Head of caudate nucleus (tissue), 42 donors: Measurements from ENCODE around the gene PLEKHG3.
"Not testable (repeated sequence)": the region's sequence is repeated elsewhere in the genome, so short reads cannot be mapped to it uniquely, and the experiment has no call there.

ENCODE experiments used
- DNase-seq, 42 donors: peaks; one replicate each; pipeline versions ENCODE4 v3.0.0 to v3.0.0-alpha.2; 2020 to 2021; ENCODE audit warnings: mixed read lengths in 7 of 42
- intact Hi-C: fragments of 100-400 bp; cut with DNase I; formaldehyde crosslinking; loops from one replicate; pipeline ENCODE4 v1.15.0; 2022

Gene PLEKHG3

DNA sequence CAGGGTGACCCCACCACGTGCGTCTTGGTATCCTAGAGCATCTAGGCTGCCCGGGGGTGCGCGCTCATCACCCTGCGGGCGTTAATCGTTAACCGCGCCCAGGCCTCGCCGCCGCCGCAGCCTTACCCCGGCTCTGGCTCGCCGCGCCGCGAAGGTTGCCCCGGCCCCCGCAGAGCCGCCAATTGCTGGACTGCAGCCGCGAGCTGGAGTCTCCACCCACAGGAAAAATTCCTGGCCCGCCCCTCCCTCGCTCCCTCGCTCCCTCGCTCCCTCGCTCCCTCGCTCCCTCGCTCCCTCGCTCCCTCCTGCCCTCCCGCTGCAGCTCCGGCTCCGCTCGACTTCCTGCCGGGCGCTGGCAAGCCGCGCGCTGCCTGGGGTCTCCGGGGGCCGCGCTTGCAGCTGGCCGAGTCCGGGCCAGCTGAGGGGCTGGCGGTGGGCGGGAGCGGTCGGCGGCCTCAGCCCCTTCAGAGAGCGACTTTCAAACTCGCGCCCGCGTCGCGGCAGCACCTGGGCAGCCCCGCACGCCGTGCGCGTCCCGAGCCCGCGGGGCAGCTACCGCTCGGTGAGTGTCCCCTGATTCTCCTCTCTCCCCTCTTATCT, at the start of gene PLEKHG3:
Gene PLEKHG3, plus strand, starts transcription at position 282 of the 600 bp plus-strand sequence. CDS start 23,208 bp downstream, outside the sequence.
- DNase-seq = peak; percentile 57 to 96 (median 89)
- intact Hi-C loops = no loop called here

DNA sequence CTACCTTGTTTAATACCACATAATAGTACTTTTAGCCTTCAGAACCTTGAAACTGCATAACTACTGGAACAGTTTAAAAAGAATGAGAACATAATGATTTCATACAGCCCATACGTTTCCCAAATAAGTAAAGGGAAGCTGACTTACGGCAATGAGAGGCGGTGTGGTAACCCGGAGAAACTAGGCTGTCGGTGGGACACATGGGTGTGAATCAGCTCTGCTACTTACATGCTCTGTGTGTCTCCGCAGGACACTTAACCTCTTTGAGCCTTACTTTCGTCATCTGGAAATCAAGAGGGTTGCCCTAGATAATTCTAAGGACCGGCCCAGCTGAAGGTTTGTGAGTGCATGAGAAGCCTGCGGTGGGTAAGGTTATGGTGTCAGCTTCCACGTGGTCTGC, 49.3 kb upstream of the PLEKHG3 start:
- DNase-seq = no peak
- intact Hi-C loops = no loop called here

DNA sequence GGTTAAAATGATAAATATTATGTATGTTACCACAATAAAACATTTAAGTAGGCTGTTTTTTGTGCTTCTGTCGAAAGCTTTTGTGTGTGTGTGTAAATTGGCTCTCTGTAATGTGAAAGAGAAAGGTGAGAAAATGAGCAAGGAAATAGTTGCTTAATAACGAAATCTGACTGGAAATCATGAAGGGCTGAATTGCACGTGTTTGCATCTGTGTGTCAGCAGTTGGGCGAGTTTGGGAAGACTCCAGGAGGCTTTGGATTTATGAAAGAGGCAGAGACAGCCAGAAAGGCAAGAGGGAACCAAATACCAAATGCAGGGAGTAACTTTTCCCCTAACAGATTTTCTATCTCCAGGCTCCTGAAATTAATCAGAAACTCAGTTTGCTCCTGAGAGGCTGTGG, 47.2 kb upstream of the PLEKHG3 start:
- intact Hi-C loops = no loop called here
- DNase-seq = no peak

DNA sequence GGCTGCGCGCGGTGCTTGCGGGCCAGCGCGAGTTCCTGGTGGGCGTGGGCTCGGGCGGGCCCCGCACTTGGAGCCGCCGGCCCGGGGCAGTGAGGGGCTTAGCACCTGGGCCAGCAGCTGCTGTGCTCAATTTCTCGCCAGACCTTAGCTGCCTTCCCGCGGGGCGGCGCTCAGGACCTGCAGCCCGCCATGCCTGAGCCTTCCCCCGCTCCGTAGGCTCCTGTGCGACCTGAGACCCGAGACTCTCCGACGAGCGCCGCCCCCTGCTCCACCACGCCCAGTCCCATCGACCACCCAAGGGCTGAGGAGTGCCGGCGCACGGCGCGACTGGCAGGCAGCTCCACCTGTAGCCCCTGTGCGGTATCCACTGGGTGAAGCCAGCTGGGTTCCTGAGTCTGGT, 46.0 kb upstream of the PLEKHG3 start:
- DNase-seq = no peak
- intact Hi-C loops = no loop called here

DNA sequence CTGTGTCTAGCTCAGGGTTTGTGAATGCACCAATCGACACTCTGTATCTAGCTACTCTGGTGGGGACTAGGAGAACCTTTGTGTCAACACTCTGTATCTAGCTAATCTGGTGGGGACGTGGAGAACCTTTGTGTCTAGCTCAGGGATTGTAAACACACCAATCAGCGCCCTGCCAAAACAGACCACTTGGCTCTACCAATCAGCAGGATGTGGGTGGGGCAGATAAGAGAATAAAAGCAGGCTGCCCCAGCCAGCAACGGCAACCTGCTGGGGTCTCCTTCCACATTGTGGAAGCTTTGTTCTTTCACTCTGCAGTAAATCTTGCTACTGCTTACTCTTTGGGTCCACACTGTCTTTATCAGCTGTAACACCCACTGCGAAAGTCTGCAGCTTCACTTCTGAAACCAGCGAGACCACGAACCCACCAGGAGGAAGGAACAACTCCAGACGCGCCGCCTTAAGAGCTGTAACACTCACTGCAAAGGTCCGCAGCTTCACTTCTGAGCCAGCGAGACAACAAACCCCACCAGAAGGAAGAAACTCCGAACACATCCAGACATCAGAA, 45.4 kb upstream of the PLEKHG3 start:
- DNase-seq, intact Hi-C loops: not testable (repeated sequence)

DNA sequence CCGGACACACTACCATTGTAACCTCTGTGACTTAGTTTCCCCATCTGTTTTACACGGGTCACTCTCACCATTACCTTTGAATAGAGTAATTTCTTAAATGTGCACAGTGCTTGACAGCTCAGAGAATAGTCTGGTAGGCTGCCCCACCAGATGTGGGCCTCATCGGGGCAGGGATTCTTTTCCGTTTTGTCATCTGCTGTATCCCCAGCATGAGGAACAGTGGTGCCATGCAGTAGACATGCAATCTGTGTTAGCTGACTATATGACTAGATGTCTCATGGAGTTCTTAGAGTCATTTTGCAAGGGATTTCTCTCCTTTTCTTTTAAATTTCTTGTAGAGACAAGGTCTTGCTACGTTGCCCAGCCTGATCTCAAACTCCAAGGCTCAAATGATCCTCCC, 44.9 kb upstream of the PLEKHG3 start:
- DNase-seq = no peak
- intact Hi-C loops = no loop called here

DNA sequence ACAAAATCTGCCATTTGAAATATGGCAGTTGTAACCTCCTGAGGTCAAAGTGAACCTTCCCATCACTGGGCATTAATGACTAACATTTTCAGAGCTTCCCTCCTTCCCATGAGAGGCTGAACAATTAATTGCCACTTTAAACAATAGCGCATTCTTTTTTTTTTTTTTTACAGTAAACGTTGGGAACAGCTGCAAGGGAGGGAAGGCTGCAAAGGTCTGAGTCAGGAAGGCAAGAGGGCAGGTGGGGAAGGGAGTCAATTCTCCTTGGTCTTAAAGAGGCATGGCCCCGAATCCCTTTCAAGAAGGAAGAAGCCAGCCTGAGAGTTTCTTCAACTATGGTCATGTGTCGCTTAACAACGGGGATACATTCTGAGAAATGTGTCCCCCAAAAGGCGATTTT, 41.0 kb upstream of the PLEKHG3 start:
- intact Hi-C loops = no loop called here
- DNase-seq = no peak

DNA sequence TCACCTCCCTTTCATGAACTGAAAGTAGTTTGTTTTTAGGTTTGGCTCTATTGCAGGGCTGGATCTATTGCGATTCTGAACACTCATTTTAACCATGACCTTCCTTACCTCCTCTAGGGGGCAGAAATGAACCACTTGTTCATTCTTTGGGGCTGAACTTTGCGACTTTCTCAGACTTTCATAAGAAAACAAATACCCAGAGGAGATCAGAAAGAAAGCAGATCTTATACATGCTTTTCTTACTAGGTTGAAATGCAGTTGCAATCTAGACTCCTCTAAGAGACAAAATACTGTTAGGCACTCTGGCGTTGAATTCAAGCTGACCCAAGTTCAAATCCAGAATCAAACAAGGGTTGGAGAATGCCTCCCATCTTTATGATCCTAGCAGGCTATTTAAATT, 32.6 kb upstream of the PLEKHG3 start:
- DNase-seq = peak in 10 of 42 donors; percentile 37 to 79 (median 50)
- intact Hi-C loops = loop anchor here (2.0 kb wide), 1 partner anchor 93 kb away; no protein-coding TSS in a partner anchor

DNA sequence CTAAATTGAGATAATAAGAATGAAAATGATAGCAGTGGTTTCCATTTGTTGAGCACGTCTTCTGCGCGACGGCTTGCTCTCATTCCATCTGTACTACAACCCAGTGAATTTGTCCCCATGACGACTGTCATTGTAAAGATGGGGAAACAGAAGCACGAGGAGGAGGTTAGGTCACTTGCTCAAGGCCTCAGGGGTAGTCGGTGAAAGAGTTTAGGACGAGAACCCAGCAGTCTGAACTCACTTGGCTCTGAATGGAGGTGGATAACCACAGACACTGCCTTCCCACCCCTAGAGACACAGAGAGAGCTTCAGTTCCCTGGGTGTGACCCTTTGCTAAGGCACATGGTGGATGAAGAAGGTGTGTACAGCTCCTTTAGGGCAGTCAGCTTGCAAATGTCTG, 30.9 kb upstream of the PLEKHG3 start:
- no peak for DNase-seq
- intact Hi-C loops = no loop called here

DNA sequence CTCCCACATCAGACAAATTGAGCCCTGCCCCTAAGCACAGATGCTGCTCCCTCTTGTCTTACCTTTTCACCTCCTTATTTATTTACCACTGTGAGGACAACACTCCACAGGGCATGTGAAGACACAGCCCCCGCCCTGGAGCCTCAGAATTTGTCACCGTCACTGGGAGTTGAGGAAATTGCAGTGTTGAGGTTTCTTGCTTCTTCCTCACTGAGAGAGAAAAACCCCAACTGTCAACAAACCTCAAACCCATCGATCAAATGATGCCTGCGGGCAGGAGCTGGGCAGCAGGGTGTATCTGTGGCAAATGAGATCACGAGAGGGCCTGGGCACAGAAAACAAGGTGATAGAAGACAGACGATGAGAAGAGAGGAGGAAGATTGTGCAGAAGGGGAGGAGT, 30.5 kb upstream of the PLEKHG3 start:
- intact Hi-C loops = no loop called here
- DNase-seq = no peak

DNA sequence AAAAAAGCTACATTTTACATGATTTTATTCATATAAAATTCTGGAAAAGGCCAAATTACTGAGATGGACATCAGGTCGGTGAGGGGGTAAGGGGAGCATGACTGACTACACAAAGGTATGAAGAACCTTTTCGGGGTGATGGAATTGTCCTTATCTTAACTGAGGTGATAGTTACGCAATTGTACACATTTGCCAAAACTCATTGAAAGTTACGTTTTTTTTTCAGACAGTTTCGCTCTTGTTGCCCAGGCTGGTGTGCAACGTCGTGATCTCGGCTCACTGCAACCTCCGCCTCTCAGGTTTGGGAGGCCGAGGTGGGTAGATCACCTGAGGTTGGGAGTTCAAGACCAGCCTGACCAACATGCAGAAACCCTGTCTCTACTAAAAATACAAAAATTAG, 29.4 kb upstream of the PLEKHG3 start:
- DNase-seq = no peak
- intact Hi-C loops = no loop called here

DNA sequence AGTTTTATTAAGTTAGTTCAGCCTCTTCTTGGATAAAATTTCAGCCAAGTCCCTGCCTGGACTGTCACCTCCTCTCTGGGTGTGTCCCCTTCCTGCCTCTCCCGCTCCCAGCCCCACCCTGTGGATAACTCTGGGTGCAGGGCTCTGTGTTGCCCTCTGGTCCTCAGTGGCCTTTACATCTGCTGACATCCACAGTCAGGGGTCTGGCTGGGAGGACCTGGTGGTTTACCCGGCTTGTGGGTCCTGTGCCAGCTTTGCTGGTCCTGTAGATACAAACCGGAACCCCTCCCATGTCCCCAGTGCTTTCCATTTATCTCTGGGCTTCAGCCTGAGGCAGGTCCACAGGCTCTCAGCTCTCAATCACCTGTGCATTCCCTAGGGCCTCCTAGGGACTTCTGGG, 28.9 kb upstream of the PLEKHG3 start:
- intact Hi-C loops = no loop called here
- no peak for DNase-seq

DNA sequence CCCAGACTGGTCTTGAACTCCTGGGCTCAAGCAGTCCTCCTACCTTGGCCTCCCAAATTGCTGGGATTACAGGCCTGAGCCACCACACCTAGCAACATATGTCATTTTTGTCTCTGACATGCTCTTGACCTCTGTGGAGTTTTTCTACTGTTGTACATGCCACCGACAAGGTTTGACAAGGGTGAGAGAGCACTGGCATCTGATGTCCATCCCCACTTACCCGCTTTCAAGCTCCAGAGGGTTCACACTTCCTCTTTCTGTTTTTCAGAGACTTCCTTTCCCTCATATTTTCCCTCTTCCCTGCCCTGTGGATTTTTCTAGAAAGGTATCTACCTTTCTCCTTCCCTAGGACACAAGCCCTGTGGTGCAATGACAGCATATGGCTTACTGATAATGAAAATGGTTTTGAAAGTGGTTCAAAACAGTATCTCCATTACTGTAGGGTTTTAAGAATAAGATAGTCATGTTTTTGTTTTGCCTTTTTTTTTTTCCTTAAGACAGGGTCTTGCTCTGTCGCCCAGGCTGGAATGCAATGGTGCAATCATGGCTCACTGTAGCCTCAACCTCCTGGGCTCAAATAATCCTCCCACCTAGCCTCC, 27.7 kb upstream of the PLEKHG3 start:
- intact Hi-C loops = no loop called here
- no peak for DNase-seq

DNA sequence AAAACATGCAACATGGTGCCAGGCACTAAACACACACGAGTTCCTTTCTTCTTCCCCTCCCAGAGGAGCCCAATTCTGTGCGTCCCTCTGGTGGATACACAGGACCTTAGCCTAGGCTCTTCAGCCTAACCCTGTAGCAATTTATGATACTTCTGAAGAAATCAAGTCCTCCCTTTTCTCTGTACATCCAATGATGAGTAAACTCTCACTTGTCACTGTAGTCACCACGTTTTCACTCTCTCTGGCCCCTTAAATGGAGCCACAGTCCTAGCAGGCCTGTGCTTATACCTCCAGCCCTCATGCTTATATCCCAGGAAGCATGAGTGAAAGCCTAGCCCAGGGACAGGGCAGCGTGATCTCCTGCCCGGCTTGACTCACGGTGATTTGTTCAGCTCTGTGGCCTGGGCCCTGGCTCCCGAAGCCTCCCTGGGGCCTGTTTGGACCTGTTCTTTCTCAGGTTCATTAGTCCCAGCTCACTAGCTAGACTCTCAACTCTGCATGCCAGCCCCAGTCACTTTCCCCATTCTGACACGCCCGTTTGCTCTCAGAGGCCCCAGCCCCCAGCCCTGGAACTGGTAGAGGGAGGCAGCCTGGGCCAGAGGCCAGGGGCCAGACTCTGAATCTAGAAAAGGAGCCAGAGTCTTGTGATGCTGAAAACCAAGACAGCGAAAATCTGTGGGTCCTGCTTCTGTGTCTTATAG, 24.1 kb upstream of the PLEKHG3 start:
- DNase-seq = peak in 20 of 42 donors; percentile 18 to 77 (median 50)
- intact Hi-C loops = loop anchor here (5.0 kb wide), 1 partner anchor 37 kb away; no protein-coding TSS in a partner anchor

DNA sequence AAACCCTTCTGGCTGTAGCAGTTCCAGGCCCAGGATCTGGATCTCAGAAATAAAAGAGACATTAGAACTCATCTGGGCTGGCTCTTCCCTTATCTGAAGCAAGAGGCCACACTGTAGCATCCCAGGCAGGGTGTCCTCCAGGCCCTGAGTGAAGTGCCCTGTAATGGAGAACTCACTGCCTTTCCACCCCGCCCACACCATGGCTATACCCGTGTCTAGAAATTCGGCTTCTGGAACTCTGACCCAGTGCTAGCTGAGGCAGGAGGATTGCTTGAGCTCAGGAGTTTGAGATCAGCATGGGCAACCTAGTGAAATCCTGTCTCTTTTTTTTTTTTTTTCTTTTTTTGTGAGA, 23.5 kb upstream of the PLEKHG3 start:
- DNase-seq = no peak
- intact Hi-C loops = loop anchor here (5.0 kb wide), 1 partner anchor 37 kb away; no protein-coding TSS in a partner anchor

DNA sequence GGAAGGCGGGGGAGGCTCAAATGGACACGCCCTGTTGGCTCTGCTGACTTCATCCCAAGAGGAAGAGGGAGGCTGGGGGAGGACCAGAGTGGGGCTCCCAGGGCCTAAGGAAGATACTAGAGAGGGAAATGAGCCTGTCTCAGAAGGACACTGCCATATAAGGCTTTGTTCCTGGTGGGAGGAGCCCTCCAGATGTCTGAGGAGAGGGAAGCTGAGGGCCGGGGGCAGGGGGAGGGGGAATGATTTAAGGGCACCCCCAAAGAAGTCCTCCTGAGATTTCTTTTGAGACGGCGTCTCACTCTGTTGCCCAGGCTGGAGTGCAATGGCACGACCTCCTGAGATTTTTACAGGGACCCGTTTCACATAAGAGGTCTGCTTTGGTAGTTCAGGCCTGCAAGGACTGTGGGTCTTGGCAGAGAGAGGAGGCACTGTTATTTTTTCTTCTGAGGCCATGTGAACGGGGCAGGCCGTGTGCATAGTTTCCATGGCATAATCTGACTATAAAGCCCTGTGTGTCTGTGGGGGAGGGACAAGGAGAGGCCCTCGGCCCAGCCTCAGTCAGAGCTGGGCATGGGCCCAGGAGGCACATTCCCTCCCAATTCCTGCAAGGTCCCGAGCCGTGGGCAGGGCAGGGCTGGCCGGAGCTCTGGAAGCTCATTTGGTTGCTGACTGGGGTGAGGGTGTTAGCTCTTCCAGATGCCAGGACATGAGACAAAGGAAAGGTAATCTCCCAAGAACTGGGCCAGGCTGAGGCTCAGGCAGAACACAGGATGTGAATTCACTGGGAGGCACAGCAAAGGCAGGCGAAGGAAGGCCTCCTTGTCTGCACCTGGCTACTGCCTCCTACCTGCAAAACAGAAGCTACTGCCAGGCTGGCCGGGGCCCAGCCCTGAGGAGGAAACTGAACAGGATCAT, 22.2 kb upstream of the PLEKHG3 start:
- intact Hi-C loops = loop anchor here (5.0 kb wide), 1 partner anchor 35 kb away; no protein-coding TSS in a partner anchor
- DNase-seq = peak; percentile 48 to 91 (median 77)

DNA sequence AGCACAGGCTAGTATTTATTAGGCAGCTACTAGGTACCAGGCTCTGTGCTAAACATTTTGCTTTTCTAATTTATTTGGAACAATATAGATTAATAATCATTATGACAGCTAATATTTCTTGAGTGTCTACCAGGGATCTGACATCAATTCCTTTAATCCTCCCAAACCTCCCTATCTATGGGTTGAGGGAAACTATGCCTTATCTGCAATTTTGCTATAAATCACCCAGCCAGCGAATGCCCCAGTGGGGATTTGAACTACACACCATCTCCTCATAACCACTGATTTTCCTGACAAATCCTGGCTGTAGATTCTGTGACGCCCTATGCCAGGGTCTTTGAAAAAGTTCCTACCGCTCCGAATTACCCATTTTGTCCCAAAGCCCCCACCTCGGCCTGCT, 21.4 kb upstream of the PLEKHG3 start:
- DNase-seq = no peak
- intact Hi-C loops = loop anchor here (5.0 kb wide), 1 partner anchor 34 kb away; no protein-coding TSS in a partner anchor

DNA sequence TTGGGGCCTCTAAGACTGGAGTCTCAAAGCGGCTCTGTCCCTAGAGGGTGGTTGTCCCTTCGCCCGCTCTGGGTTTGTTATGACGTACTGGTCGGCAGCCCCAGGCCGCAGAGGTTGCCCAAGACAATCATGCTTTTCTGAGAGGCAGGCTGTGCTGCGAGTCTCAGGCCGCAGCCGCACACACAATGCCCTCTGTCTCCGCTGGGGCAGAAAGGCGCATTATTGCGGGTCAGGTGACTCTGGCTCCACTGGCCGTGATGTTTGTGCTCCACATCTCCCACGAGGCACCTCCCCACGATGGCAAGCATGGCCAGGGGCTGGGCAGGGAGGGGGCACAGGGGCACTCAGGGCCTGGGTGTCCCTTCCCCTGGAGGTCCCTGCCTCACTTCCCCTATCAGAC, 21.0 kb upstream of the PLEKHG3 start:
- peak; percentile 81 to 97 (median 92) for DNase-seq
- intact Hi-C loops = loop anchor here (5.0 kb wide), 1 partner anchor 34 kb away; no protein-coding TSS in a partner anchor

DNA sequence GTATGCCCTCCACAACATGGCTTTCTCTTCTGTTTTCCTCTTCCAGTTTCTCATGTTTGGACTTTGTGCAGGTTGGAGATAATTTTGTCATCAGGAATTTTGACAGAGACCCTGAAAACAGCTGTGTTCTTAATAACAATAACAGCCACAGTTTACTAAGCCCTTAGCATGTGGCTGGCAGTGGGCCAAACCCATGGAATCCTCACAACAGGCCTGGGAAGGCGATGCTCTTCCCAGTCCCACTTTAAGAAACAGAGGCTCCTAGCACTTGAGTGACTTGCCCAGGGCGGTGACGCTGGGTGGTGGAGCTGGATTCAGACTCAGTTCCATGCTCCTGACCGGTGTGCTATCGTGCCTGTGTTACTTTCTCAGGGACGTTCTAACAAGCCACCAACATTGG, 20.1 kb upstream of the PLEKHG3 start:
- DNase-seq = peak in 20 of 42 donors; percentile 32 to 85 (median 56)

More for the DNA sequence above, 20.1 kb upstream of the PLEKHG3 start:
- intact Hi-C loops = loop anchor here (5.0 kb wide), 1 partner anchor 33 kb away; no protein-coding TSS in a partner anchor
